Measurements from ENCODE around the gene SPTBN1.
A peak's percentile ranks its signal among the peaks of the same experiment; 100 is the strongest.
"Not testable (repeated sequence)": the region's sequence is repeated elsewhere in the genome, so short reads cannot be mapped to it uniquely, and the experiment has no call there.

Gene SPTBN1

GRCh38 chr2:54503192-54503591 lies 47.1 kb downstream of the SPTBN1 start:
- in situ Hi-C loops (cut with HindIII; ENCODE audit: low pct_ligation_motif_present, low sequenced_read_pairs), result no loop called here
- no peaks in the 10 kb centered on the region for H3K36me3 ChIP-seq (replicated peaks)
- H3K4me3 ChIP-seq (ENCODE audit: low read depth, low read length), result no peak overlapping the region
- peak; percentile 87 for TF ChIP-seq CTCF (IDR thresholded peaks at IDR 0.05; ENCODE audit: low read depth, low read length, missing control alignments)
- DNase-seq, result no peak
- no peak overlapping the region for H3K27ac ChIP-seq
- no peaks in the 10 kb centered on the region for H3K27me3 ChIP-seq (replicated peaks)

GRCh38 chr2:54503828-54504227 lies 47.7 kb downstream of the SPTBN1 start:
- in situ Hi-C loops (cut with HindIII; ENCODE audit: low pct_ligation_motif_present, low sequenced_read_pairs), result no loop called here
- TF ChIP-seq CTCF (IDR thresholded peaks at IDR 0.05; ENCODE audit: low read depth, low read length, missing control alignments), result no peak
- no peak for DNase-seq

GRCh38 chr2:54504866-54505265 lies 48.7 kb downstream of the SPTBN1 start:
- DNase-seq, result no peak
- no peaks in the 10 kb centered on the region for H3K36me3 ChIP-seq (replicated peaks)
- in situ Hi-C loops (cut with HindIII; ENCODE audit: low pct_ligation_motif_present, low sequenced_read_pairs), result no loop called here
- no peaks in the 10 kb centered on the region for H3K27me3 ChIP-seq (replicated peaks)
- no peak overlapping the region for H3K27ac ChIP-seq
- no peak overlapping the region for H3K4me3 ChIP-seq (ENCODE audit: low read depth, low read length)
- no peak for TF ChIP-seq CTCF (IDR thresholded peaks at IDR 0.05; ENCODE audit: low read depth, low read length, missing control alignments)

More at GRCh38 chr2:54503828-54504227, 47.7 kb downstream of the SPTBN1 start:
- Histone ChIP-seq H3K36me3 (replicated peaks) (no peaks in the 10 kb centered on the region), H3K4me3 (ENCODE audit: low read depth, low read length) (no peak overlapping the region), H3K27me3 (replicated peaks) (no peaks in the 10 kb centered on the region), H3K27ac (no peak overlapping the region)

GRCh38 chr2:54508541-54508940 lies 52.4 kb downstream of the SPTBN1 start:
- in situ Hi-C loops (cut with HindIII; ENCODE audit: low pct_ligation_motif_present, low sequenced_read_pairs), result no loop called here
- H3K36me3 ChIP-seq (replicated peaks), result no peaks in the 10 kb centered on the region
- no peak overlapping the region for H3K27ac ChIP-seq
- H3K4me3 ChIP-seq (ENCODE audit: low read depth, low read length), result no peak overlapping the region
- no peaks in the 10 kb centered on the region for H3K27me3 ChIP-seq (replicated peaks)
- no peak for TF ChIP-seq CTCF (IDR thresholded peaks at IDR 0.05; ENCODE audit: low read depth, low read length, missing control alignments)
- DNase-seq, result no peak

- H3K27me3 ChIP-seq (replicated peaks); H3K27ac ChIP-seq; H3K36me3 ChIP-seq (replicated peaks); DNase-seq; H3K4me3 ChIP-seq (ENCODE audit: low read depth, low read length); in situ Hi-C loops (cut with HindIII; ENCODE audit: low pct_ligation_motif_present, low sequenced_read_pairs): not testable (repeated sequence)
Measured at GRCh38 chr2:54509043-54509442, 52.9 kb downstream of the SPTBN1 start.

GRCh38 chr2:54510916-54511315 lies 54.8 kb downstream of the SPTBN1 start:
- no peak overlapping the region for H3K27ac ChIP-seq
- H3K36me3 ChIP-seq (replicated peaks), result no peaks in the 10 kb centered on the region
- no peak overlapping the region for H3K4me3 ChIP-seq (ENCODE audit: low read depth, low read length)
- no peaks in the 10 kb centered on the region for H3K27me3 ChIP-seq (replicated peaks)
- in situ Hi-C loops (cut with HindIII; ENCODE audit: low pct_ligation_motif_present, low sequenced_read_pairs), result no loop called here
- TF ChIP-seq CTCF (IDR thresholded peaks at IDR 0.05; ENCODE audit: low read depth, low read length, missing control alignments), result no peak
- no peak for DNase-seq
